Right renal cortex interstitium (tissue), 3 donors: ENCODE results near the gene MAP1S. TPM values are rescaled to one million over a fixed set of nuclear protein-coding genes. Genes with fewer than 3 reads are reported as not detected.

ENCODE experiments used
- polyA plus RNA-seq, 3 donors: library from polyadenylated mRNA; unstranded; fragments of 120-200 nt; gene quantifications; one replicate each; pipeline ENCODE4 v1.2.1, GENCODE V29; 2013; ENCODE audit not compliant: insufficient read length in 3 of 3

Gene MAP1S
- polyA plus RNA-seq, 3 donors: 25.6 to 36.1 (median 30.4) TPM

Other genes with a start within 250 kb of the MAP1S start
- gene SLC27A1, start 249.0 kb upstream of the MAP1S start, polyA plus RNA-seq: 10 to 100 TPM in 2 of 3 donors, 1 to 10 TPM in 1; 9.7 to 10.8 (median 10.3) TPM
- gene PGLS, start 207.8 kb upstream of the MAP1S start, polyA plus RNA-seq: 10 to 100 TPM; 50.1 to 60.6 (median 50.9) TPM
- 10 to 100 TPM; 43.3 to 47.5 (median 43.7) TPM for gene COLGALT1, start 163.8 kb upstream of the MAP1S start, polyA plus RNA-seq
- gene UNC13A, start 31.1 kb upstream of the MAP1S start, polyA plus RNA-seq: under 1 TPM; 0.10 to 0.28 (median 0.16) TPM
- 1 to 10 TPM; 1.1 to 1.8 (median 1.5) TPM for gene FCHO1, start 32.0 kb downstream of the MAP1S start, polyA plus RNA-seq
- 10 to 100 TPM in 1 of 3 donors, 1 to 10 TPM in 2; 4.6 to 11.3 (median 5.3) TPM for gene B3GNT3, start 75.7 kb downstream of the MAP1S start, polyA plus RNA-seq
- under 1 TPM; 0.26 to 0.28 (median 0.28) TPM for gene INSL3, start 102.0 kb downstream of the MAP1S start, polyA plus RNA-seq
- gene JAK3, start 128.5 kb downstream of the MAP1S start, polyA plus RNA-seq: 1 to 10 TPM; 2.1 to 2.6 (median 2.2) TPM
- 100 to 1,000 TPM; 782 to 939 (median 817) TPM for gene RPL18A, start 140.4 kb downstream of the MAP1S start, polyA plus RNA-seq
- gene SLC5A5, start 152.5 kb downstream of the MAP1S start, polyA plus RNA-seq: not detected
- gene CCDC124, start 213.5 kb downstream of the MAP1S start, polyA plus RNA-seq: 10 to 100 TPM; 46.5 to 57.1 (median 52.7) TPM
- gene KCNN1, start 247.6 kb downstream of the MAP1S start, polyA plus RNA-seq: 1 to 10 TPM; 3.9 to 6.2 (median 4.2) TPM